Thymus (tissue), 11 donors: ENCODE data around the gene UBE2V1. TPM values are rescaled to one million over a fixed set of nuclear protein-coding genes. Genes with fewer than 3 reads are reported as not detected.
"Not testable (repeated sequence)": the region's sequence is repeated elsewhere in the genome, so short reads cannot be mapped to it uniquely, and the experiment has no call there.

Experiments
- DNase-seq, 9 donors: peaks; one replicate each; pipeline ENCODE4 v3.0.0-alpha.2; 2013; ENCODE audit warnings: low spot score in 9 of 9, low read depth in 6 of 9, missing footprints in 1 of 9
- H3K27ac ChIP-seq, 2 donors: one replicate each; pipeline ENCODE4 v1.5.1; 2013; ENCODE audit warnings: control low read depth in 1 of 2, low read depth in 1 of 2, low read length in 1 of 2, mild to moderate bottlenecking in 1 of 2, moderate library complexity in 1 of 2
- H3K27me3 ChIP-seq, 2 donors: one replicate each; pipeline ENCODE4 v1.5.1; 2013; ENCODE audit warnings: low read length in 1 of 2; ENCODE audit not compliant: control insufficient read depth in 2 of 2, insufficient read depth in 1 of 2
- H3K36me3 ChIP-seq, 2 donors: one replicate each; pipeline ENCODE4 v1.5.1; 2013; ENCODE audit warnings: low read length in 1 of 2, mild to moderate bottlenecking in 1 of 2, moderate library complexity in 1 of 2; ENCODE audit not compliant: control insufficient read depth in 2 of 2, insufficient read depth in 2 of 2
- H3K4me1 ChIP-seq, 2 donors: one replicate each; pipeline ENCODE4 v1.5.1; 2013; ENCODE audit warnings: low read length in 2 of 2; ENCODE audit not compliant: control insufficient read depth in 2 of 2, insufficient read depth in 2 of 2
- H3K4me3 ChIP-seq, 2 donors: one replicate each; pipeline ENCODE4 v1.5.1; 2013; ENCODE audit warnings: low read length in 2 of 2, control low read depth in 1 of 2, mild to moderate bottlenecking in 1 of 2
- H3K9me3 ChIP-seq, 2 donors: one replicate each; pipeline ENCODE4 v1.5.1; 2013; ENCODE audit warnings: low read length in 1 of 2, mild to moderate bottlenecking in 1 of 2; ENCODE audit not compliant: control insufficient read depth in 2 of 2, insufficient read depth in 1 of 2
- WGBS: extraction: QIAGEN DNeasy Blood & Tissue Kit; methylation state at CpG from one replicate; pipeline ENCODE4 v1.1.7; 2013; 5-methylcytosine and 5-hydroxymethylcytosine counted together
- polyA plus RNA-seq: library from polyadenylated mRNA; stranded (reverse); fragments of 200-250 nt; gene quantifications from one replicate; pipeline ENCODE4 v1.2.3, GENCODE V29; 2013
- total RNA-seq: library from RNA; stranded (reverse); fragments of 120-200 nt; gene quantifications from one replicate; pipeline ENCODE4 v1.2.4, GENCODE V29; 2013
- donor health status: healthy.

The UBE2V1 gene
- total and polyA plus RNA-seq, 2 donors = 33.8 to 81.3 TPM

DNA sequence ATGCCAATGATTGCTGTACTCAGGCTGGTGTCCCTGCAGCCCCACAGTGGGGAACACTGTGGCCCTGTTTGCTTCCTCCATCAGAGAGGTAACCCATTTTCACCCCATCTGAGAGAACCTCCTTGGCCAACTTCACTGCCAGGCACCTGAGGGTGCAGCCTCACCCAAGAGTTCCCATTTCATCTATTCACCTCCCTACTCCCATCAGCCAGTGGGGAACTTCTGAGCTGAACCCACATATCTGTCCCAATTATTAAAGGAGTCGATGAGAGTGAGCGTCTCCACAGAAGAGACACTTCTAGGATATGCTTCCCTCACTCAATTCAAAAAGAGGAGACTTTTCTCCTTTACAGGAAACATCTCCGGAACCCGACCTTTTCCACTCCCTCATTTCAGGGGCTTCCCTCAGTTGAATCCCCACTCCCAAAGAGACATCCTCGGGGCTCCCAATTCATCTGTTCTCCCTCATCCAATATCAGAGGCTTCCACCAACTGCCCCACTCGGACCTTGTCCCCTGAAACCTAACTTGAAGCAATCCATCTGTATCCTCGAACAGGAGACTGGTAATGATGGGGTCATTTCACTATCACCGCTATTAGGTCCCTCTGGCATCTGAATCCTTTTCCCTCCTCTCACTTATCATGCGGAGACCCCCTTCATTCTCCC, 988 bp downstream of the UBE2V1 start:
- Histone ChIP-seq H3K4me1 (peaks cover 37 to 51% of the 10 kb centered on the region in 2 donors), H3K27me3 (no peaks in the 10 kb centered on the region), H3K9me3 (no peaks in the 10 kb centered on the region), H3K36me3 (peaks cover 8 to 13% of the 10 kb centered on the region in 2 donors), H3K4me3 (peak overlapping the region; percentile 79 to 94), H3K27ac (peak overlapping the region in 1 of 2 donors; percentile 11)
- DNase-seq = no peak
- 19% methylated on average over 9 of the region's 9 CpGs for WGBS

GRCh38 chr20:50111120-50111828, 1.7 kb downstream of the UBE2V1 start:
- Histone ChIP-seq H3K27ac (peak overlapping the region in 1 of 2 donors; percentile 11), H3K4me1 (peaks cover 36 to 49% of the 10 kb centered on the region in 2 donors), H3K4me3 (peak overlapping the region; percentile 79 to 94), H3K27me3 (no peaks in the 10 kb centered on the region), H3K36me3 (peaks cover 8 to 15% of the 10 kb centered on the region in 2 donors), H3K9me3 (no peaks in the 10 kb centered on the region)
- no peak for DNase-seq
- 74% methylated on average over 10 of the region's 10 CpGs for WGBS

- H3K36me3 ChIP-seq = peaks cover 8 to 15% of the 10 kb centered on the region in 2 donors
- DNase-seq = peak in 1 of 9 donors; percentile 46
- H3K9me3 ChIP-seq = no peaks in the 10 kb centered on the region
- no peak overlapping the region for H3K4me3 ChIP-seq
- H3K4me1 ChIP-seq = peaks cover 33 to 46% of the 10 kb centered on the region in 2 donors
- peak overlapping the region in 1 of 2 donors; percentile 7 for H3K27ac ChIP-seq
- H3K27me3 ChIP-seq = no peaks in the 10 kb centered on the region
- 11% methylated on average over 4 of the region's 4 CpGs for WGBS
Measured at GRCh38 chr20:50110141-50111047, 2.6 kb downstream of the UBE2V1 start.

GRCh38 chr20:50108556-50109235, 4.3 kb downstream of the UBE2V1 start:
- Histone ChIP-seq H3K4me3 (no peak overlapping the region), H3K36me3 (peaks cover 8 to 15% of the 10 kb centered on the region in 2 donors), H3K27me3 (no peaks in the 10 kb centered on the region), H3K4me1 (peaks cover 21 to 30% of the 10 kb centered on the region in 2 donors), H3K27ac (no peak overlapping the region), H3K9me3 (no peaks in the 10 kb centered on the region)
- 93% methylated on average over 4 of the region's 4 CpGs for WGBS
- no peak for DNase-seq

DNA sequence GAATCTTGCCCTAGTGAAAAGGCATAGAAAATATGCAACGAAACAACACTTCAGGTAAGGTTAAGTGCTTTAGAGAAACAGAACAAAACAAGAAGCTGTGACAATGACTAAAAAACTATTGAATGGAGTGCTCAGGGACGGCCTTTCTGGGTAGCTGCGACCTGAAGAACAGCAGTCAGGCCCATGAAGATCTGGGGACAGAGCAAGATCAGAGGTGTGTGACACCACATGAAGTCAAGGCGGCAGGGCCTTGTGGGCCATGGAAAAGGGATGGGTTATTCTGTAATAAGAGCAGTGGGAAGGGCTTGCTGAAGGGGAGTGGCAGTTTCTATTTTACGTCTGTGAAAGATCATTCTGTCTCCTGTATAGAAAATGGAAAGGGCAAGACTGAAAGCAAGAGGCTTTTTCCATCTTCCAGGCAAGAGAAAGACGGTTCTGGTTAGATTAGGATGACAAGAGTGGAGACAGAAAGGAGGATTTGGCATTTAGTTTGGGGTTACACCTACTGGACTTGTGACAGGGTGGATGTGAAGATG, 5.1 kb downstream of the UBE2V1 start:
- WGBS = 95% methylated on average over 6 of the region's 6 CpGs
- DNase-seq = no peak
- H3K4me3 ChIP-seq = no peak overlapping the region
- peaks cover 8 to 15% of the 10 kb centered on the region in 2 donors for H3K36me3 ChIP-seq
- H3K4me1 ChIP-seq = peaks cover 21 to 26% of the 10 kb centered on the region in 2 donors
- H3K27ac ChIP-seq = no peak overlapping the region
- no peaks in the 10 kb centered on the region for H3K27me3 ChIP-seq
- no peaks in the 10 kb centered on the region for H3K9me3 ChIP-seq

DNA sequence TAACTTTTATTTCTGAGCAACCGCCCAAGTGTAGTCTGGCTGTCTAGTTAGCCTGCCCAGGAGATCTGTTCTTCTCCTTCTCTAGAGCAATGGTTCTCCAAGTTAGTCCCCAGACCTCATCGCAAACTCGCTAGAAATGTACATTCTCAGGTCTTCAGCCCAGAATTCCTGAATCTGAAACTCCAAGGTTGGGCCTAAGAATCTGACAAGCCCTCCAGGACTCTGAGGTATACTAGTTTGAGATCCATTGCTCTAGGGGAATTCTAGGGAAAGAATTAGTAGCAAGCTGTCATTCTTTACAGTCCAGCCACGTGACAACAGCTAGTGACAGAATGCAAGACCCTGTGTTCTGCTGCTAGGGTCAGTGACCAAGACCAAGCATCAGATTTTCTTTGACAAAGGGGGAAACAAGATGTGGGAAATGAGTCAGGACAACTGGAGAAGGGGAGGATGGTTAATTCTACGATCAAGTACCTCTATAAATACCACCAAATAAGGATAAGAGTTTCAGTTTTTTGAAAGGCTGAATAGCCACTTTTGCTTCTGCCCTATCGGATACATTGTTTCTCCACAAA, 5.8 kb downstream of the UBE2V1 start:
- H3K4me3 ChIP-seq = no peak overlapping the region
- no peak for DNase-seq
- peaks cover 8 to 15% of the 10 kb centered on the region in 2 donors for H3K36me3 ChIP-seq
- H3K9me3 ChIP-seq = no peaks in the 10 kb centered on the region
- 93% methylated on average over 6 of the region's 6 CpGs for WGBS
- peaks cover 19 to 24% of the 10 kb centered on the region in 2 donors for H3K4me1 ChIP-seq
- H3K27ac ChIP-seq = peak overlapping the region in 1 of 2 donors; percentile 34
- no peaks in the 10 kb centered on the region for H3K27me3 ChIP-seq

DNA sequence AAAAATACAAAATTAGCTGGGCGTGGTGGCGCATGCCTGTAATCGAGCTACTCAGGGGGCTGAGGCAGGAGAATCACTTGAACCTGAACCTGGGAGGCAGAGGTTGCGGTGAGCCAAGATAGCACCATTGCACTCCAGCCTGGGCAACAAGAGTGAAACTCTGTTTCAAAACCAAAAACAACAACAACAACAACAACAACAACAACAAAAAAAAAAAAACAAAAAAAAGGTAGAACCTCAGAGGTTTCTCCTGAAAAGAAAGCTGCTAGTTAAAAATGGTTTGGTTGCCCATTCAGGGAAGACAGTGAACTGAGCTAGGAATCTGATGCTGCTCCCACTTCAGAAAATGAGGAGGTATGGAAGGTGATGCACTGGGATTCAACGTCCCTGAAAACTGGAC, 6.3 kb downstream of the UBE2V1 start:
- 82% methylated on average over 5 of the region's 5 CpGs for WGBS
- not testable (repeated sequence) for H3K4me3 ChIP-seq, H3K27me3 ChIP-seq, DNase-seq, H3K9me3 ChIP-seq
- H3K27ac ChIP-seq = peak overlapping the region in 1 of 2 donors; percentile 34
- H3K36me3 ChIP-seq = peaks cover 8 to 15% of the 10 kb centered on the region in 2 donors
- peaks cover 15 to 19% of the 10 kb centered on the region in 2 donors for H3K4me1 ChIP-seq

DNA sequence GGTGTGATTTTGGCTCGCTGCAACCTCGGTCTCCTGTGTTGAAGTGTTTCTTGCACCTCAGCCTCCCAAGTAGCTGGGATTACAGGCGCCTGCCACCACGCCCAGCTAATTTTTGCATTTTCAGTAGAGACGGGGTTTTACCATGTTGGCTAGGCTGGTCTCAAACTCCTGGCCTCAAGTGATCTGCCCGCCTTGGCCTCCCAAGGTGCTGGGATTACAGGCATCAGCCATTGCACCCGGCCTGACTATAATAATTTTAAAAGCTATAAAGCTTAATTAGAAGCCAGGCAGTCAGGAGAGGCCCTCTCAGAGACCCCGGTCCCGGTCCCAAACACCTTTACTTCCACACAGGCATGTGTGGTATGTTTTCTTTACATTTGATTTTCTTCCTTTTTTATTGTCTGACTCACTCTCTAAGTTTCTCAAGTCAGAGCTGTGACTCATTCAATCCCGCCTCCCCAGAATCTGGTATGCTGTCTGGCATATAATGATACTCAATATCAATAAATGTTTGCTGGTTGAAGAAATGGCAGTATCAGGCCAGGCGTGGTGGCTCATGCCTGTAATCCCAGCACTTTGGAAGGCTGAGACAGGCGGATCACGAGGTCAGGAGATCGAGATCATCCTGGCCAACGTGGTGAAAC, 9.4 kb downstream of the UBE2V1 start:
- not testable (repeated sequence) for H3K27ac ChIP-seq, H3K27me3 ChIP-seq, H3K4me1 ChIP-seq, DNase-seq, H3K4me3 ChIP-seq, H3K9me3 ChIP-seq
- H3K36me3 ChIP-seq = peaks cover 8 to 19% of the 10 kb centered on the region in 2 donors
- WGBS = 96% methylated on average over 15 of the region's 15 CpGs
